ENCODE measurements around the gene MUCL1. TPM values are rescaled to one million over a fixed set of nuclear protein-coding genes. Genes with fewer than 3 reads are reported as not detected.
"Not testable (repeated sequence)": the region's sequence is repeated elsewhere in the genome, so short reads cannot be mapped to it uniquely, and the experiment has no call there.

Gene MUCL1
- total RNA-seq, 2 experiments from 2014 or later = not detected

DNA sequence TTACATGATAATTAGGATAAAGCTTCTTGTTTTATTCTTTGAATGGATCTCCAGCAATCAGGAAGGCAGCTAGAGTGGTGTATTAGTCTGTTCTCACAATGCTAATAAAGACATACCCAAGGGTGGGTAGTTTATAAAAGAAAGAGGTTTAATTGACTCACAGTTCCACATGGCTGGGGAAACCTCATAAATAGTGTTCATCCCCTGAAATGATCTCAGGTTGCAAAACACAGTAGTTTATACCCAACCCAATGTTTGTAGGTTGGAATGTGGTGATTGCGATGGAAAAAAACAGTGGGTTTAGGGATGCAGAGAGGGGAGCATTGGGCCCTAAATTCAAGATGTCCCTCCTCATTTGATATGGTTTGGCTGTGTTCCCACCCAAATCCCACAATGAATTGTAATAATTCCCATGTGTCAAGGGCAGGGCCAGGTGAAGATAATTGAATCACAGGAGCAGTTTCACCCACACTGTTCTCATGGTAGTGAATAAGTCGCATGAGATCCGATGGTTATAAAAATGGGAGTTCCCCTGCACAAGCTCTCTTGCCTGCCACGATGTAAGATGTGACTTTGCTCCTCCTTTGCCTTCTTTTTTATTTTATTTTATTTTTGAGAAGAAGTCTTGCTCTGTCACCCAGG, 11.5 kb downstream of the MUCL1 start:
- Mint-ChIP-seq H3K36me3 (ENCODE audit: low read depth) (no peaks in the 10 kb centered on the region), H3K9me3 (no peaks in the 10 kb centered on the region), H3K4me1 (ENCODE audit: low read depth) (peaks cover 36% of the 10 kb centered on the region), H3K27ac (no peak overlapping the region), H3K4me3 (no peak overlapping the region), H3K27me3 (ENCODE audit: low read depth) (peaks cover 25% of the 10 kb centered on the region)
- CTCF ChIA-PET = interaction anchor here (0.9 to 1.6 kb wide), 3 partner anchors 8 to 93 kb away, joined by 3 to 5 read pairs (median 3); no protein-coding TSS in a partner anchor
- intact Hi-C loops (cut with micrococcal nuclease) = loop anchor here (1.0 to 10.0 kb wide), 2 partner anchors 13 to 759 kb away; no protein-coding TSS in a partner anchor
- DNase-seq = peak; percentile 42

DNA sequence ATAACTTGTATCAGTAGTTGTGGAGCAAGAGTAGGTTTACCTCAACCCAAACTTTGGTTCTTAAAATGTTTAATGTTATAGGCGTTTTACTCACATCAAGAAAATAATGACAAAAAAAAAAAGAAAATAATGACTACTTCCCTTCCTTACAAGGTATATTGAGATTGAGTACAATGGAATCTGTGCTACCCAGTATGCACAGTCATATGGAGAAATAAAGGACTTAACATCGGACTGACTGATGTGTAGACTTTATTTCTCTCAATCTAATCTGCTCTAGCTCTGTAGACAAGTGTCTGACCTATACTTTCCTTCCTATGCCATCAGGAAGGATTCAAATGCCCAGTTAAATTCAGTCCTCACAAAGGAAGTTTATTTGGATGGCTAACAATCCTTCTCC, 14.4 kb downstream of the MUCL1 start:
- no peak overlapping the region for H3K27ac Mint-ChIP-seq
- H3K4me3 Mint-ChIP-seq = no peak overlapping the region
- CTCF ChIA-PET = no interaction called here
- DNase-seq = no peak
- intact Hi-C loops (cut with micrococcal nuclease) = loop anchor here (10.0 kb wide), 1 partner anchor 756 kb away; no protein-coding TSS in a partner anchor
- no peaks in the 10 kb centered on the region for H3K9me3 Mint-ChIP-seq
- H3K36me3 Mint-ChIP-seq (ENCODE audit: low read depth) = no peaks in the 10 kb centered on the region
- peaks cover 21% of the 10 kb centered on the region for H3K27me3 Mint-ChIP-seq (ENCODE audit: low read depth)
- peaks cover 24% of the 10 kb centered on the region for H3K4me1 Mint-ChIP-seq (ENCODE audit: low read depth)

- Mint-ChIP-seq H3K27ac (no peak overlapping the region), H3K9me3 (no peaks in the 10 kb centered on the region), H3K36me3 (ENCODE audit: low read depth) (no peaks in the 10 kb centered on the region), H3K27me3 (ENCODE audit: low read depth) (peaks cover 21% of the 10 kb centered on the region), H3K4me3 (no peak overlapping the region), H3K4me1 (ENCODE audit: low read depth) (peaks cover 12% of the 10 kb centered on the region)
- DNase-seq = no peak
- intact Hi-C loops (cut with micrococcal nuclease) = no loop called here
- CTCF ChIA-PET = no interaction called here
Observed at GRCh38 chr12:54870048-54870447, 15.7 kb downstream of the MUCL1 start.

- CTCF ChIA-PET = no interaction called here
- intact Hi-C loops (cut with micrococcal nuclease) = no loop called here
Observed at GRCh38 chr12:54870617-54871016, 16.3 kb downstream of the MUCL1 start.

GRCh38 chr12:54879150-54879549, 24.8 kb downstream of the MUCL1 start:
- intact Hi-C loops (cut with micrococcal nuclease) = loop anchor here (1.0 kb wide), 3 partner anchors 13 to 56 kb away; no protein-coding TSS in a partner anchor
- peak; percentile 50 for DNase-seq
- H3K36me3 Mint-ChIP-seq (ENCODE audit: low read depth) = no peaks in the 10 kb centered on the region
- H3K4me1 Mint-ChIP-seq (ENCODE audit: low read depth) = peaks cover 16% of the 10 kb centered on the region
- H3K9me3 Mint-ChIP-seq = no peaks in the 10 kb centered on the region
- no peak overlapping the region for H3K4me3 Mint-ChIP-seq
- CTCF ChIA-PET = no interaction called here
- peak overlapping the region; percentile 22 for H3K27ac Mint-ChIP-seq
- peaks cover 8% of the 10 kb centered on the region for H3K27me3 Mint-ChIP-seq (ENCODE audit: low read depth)

More at GRCh38 chr12:54870617-54871016, 16.3 kb downstream of the MUCL1 start:
- no peaks in the 10 kb centered on the region for H3K36me3 Mint-ChIP-seq (ENCODE audit: low read depth)
- H3K9me3 Mint-ChIP-seq = no peaks in the 10 kb centered on the region
- DNase-seq = no peak
- no peak overlapping the region for H3K4me3 Mint-ChIP-seq
- H3K27ac Mint-ChIP-seq = no peak overlapping the region
- H3K4me1 Mint-ChIP-seq (ENCODE audit: low read depth) = peaks cover 8% of the 10 kb centered on the region
- peaks cover 21% of the 10 kb centered on the region for H3K27me3 Mint-ChIP-seq (ENCODE audit: low read depth)

DNA sequence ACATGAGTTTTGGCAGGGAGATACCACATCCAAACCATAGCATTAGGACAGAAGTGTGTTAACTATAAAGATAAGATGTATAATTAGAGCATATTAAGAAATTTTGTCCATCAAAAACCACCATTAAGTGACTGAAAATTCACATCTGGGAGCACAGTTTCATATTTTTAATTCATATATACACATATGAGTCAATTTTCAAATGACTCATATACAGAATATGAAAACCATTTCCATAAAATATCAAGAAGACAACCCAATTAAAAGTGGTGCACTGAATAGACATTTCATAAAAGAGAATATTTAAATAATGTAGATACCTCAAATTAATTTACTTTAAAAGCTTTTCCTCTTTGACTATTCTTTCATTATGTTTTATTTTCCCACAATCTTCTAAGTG, 25.3 kb downstream of the MUCL1 start:
- Mint-ChIP-seq H3K4me1 (ENCODE audit: low read depth) (peaks cover 16% of the 10 kb centered on the region), H3K27me3 (ENCODE audit: low read depth) (peaks cover 8% of the 10 kb centered on the region), H3K36me3 (ENCODE audit: low read depth) (no peaks in the 10 kb centered on the region), H3K4me3 (no peak overlapping the region), H3K27ac (peak overlapping the region; percentile 22), H3K9me3 (peaks cover 3% of the 10 kb centered on the region)
- intact Hi-C loops (cut with micrococcal nuclease) = loop anchor here (1.0 kb wide), 3 partner anchors 13 to 56 kb away; no protein-coding TSS in a partner anchor
- CTCF ChIA-PET = no interaction called here
- no peak for DNase-seq

DNA sequence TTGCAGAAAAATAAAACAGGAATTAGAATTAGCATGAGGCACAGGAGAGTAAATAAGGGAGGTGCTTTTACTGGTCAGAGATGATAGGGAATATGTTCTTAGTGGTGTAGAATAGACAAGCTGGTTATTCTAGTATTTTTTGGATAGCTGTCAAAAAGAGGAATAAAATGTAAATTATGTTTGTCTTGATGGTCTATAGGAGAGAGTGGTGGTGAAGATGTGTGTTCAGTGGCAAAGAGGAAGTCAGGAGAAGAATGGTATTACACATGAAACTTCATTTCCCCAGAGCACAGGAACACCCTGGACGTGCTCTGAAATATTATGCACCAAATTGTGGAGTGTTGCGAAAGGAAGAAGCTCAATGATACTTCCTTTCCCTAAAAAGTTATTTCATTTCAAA, 27.8 kb downstream of the MUCL1 start:
- peaks cover 16% of the 10 kb centered on the region for H3K4me1 Mint-ChIP-seq (ENCODE audit: low read depth)
- intact Hi-C loops (cut with micrococcal nuclease) = no loop called here

DNA sequence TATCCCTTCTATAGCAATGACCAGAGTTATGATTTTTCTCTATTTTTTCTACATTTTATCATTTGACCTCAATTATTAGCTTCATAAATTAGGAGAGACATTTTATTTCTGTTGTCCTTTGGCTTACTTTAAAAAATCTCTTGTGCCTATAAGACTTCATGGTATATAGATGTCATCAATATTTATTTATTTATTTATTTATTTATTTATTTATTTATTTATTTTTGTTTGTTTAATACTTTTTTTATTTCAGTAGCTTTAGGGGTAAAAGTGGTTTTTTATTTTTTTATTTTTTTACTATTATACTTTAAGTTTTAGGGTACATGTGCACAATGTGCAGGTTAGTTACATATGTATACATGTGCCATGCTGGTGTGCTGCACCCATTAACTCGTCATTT, 28.3 kb downstream of the MUCL1 start:
- intact Hi-C loops (cut with micrococcal nuclease); DNase-seq; H3K27ac Mint-ChIP-seq; H3K9me3 Mint-ChIP-seq; H3K4me3 Mint-ChIP-seq; H3K27me3 Mint-ChIP-seq (ENCODE audit: low read depth); H3K36me3 Mint-ChIP-seq (ENCODE audit: low read depth): not testable (repeated sequence)
- H3K4me1 Mint-ChIP-seq (ENCODE audit: low read depth) = peaks cover 16% of the 10 kb centered on the region
- CTCF ChIA-PET = interaction anchor here (0.7 to 2.1 kb wide), 2 partner anchors 10 to 20 kb away, joined by 3 to 5 read pairs; no protein-coding TSS in a partner anchor

More for the DNA sequence above, 27.8 kb downstream of the MUCL1 start:
- Mint-ChIP-seq H3K27me3 (ENCODE audit: low read depth) (peaks cover 8% of the 10 kb centered on the region), H3K27ac (no peak overlapping the region), H3K4me3 (no peak overlapping the region), H3K9me3 (peaks cover 5% of the 10 kb centered on the region), H3K36me3 (ENCODE audit: low read depth) (peaks cover 1% of the 10 kb centered on the region)
- DNase-seq = no peak
- CTCF ChIA-PET = interaction anchor here (1.3 to 2.1 kb wide), 3 partner anchors 20 to 133 kb away, joined by 3 to 6 read pairs (median 5); no protein-coding TSS in a partner anchor

DNA sequence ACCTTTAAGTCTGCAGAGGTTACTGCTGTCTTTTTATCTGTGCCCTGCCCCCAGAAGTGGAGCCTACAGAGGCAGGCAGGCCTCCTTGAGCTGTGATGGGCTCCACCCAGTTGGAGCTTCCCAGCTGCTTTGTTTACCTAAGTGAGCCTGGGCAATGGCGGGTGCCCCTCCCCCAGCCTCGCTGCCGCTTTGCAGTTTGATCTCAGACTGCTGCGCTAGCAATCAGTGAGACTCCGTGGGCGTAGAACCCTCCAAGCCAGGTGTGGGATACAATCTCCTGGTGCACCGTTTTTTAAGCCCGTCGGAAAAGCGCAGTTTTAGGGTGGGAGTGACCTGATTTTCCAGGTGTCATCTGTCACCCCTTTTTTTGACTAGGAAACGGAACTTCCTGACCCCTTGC, 34.1 kb downstream of the MUCL1 start:
- intact Hi-C loops (cut with micrococcal nuclease); H3K27me3 Mint-ChIP-seq (ENCODE audit: low read depth); H3K4me1 Mint-ChIP-seq (ENCODE audit: low read depth); H3K9me3 Mint-ChIP-seq; H3K36me3 Mint-ChIP-seq (ENCODE audit: low read depth); H3K27ac Mint-ChIP-seq; CTCF ChIA-PET; DNase-seq; H3K4me3 Mint-ChIP-seq: not testable (repeated sequence)

- peaks cover 1% of the 10 kb centered on the region for H3K36me3 Mint-ChIP-seq (ENCODE audit: low read depth)
- no peak for DNase-seq
- no peak overlapping the region for H3K27ac Mint-ChIP-seq
- H3K27me3 Mint-ChIP-seq (ENCODE audit: low read depth) = no peaks in the 10 kb centered on the region
- CTCF ChIA-PET = no interaction called here
- no peaks in the 10 kb centered on the region for H3K4me1 Mint-ChIP-seq (ENCODE audit: low read depth)
- no peaks in the 10 kb centered on the region for H3K9me3 Mint-ChIP-seq
- intact Hi-C loops (cut with micrococcal nuclease) = no loop called here
- H3K4me3 Mint-ChIP-seq = no peak overlapping the region
Observed at GRCh38 chr12:54890339-54890738, 36.0 kb downstream of the MUCL1 start.

DNA sequence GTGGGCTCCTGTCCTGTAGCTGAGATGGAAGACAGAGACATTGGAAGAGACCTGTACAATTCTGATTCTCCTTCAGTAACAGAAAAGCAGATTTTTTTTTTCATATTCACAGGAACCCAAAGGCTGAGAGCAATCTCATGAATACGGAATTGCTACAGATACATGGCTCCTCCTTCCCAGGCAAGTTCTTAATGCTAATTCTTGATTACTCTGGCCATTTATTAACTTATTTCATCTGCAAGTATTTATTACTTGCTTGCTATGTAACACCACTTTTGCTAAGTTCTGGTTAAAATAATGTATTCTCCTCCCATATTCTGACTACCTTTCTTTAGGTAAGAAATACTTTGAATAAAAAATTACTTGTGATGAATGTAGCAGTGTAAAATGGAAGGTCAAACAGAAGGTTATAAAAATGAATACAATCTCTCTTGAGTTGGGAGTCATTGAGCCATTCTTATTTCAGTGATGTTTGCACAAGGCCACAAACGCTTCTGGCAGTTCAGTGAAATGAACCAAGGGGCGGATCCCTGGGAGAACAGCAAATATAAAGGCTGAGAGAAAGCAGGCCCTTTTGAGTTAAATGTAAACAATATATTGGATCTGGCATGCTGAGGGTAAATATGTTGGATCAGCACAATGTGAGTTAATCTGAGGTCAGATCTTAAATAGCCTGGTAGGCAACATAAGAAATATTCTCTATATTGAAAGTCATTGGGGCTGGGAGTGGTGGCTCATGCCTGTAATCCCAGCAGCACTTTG, 37.6 kb downstream of the MUCL1 start:
- no peaks in the 10 kb centered on the region for H3K27me3 Mint-ChIP-seq (ENCODE audit: low read depth)
- DNase-seq = no peak
- H3K4me1 Mint-ChIP-seq (ENCODE audit: low read depth) = no peaks in the 10 kb centered on the region
- H3K36me3 Mint-ChIP-seq (ENCODE audit: low read depth) = no peaks in the 10 kb centered on the region
- H3K9me3 Mint-ChIP-seq = no peaks in the 10 kb centered on the region
- H3K4me3 Mint-ChIP-seq = no peak overlapping the region
- intact Hi-C loops (cut with micrococcal nuclease) = no loop called here
- H3K27ac Mint-ChIP-seq = no peak overlapping the region
- CTCF ChIA-PET = no interaction called here
